CD4-positive, alpha-beta T cell (primary cell): ENCODE data around the gene GALNT2. TPM values are rescaled to one million over a fixed set of nuclear protein-coding genes. Genes with fewer than 3 reads are reported as not detected.
A peak's percentile ranks its signal among the peaks of the same experiment; 100 is the strongest.

Experiments used
- ATAC-seq: fragments of 200-7000 bp; cut with Tn5 transposase; one replicate; pipeline ENCODE4 v1.10.0; 2022; ENCODE audit warnings: mild to moderate bottlenecking; ENCODE audit not compliant: poor library complexity
- CTCF ChIA-PET: fragments of 350-600 bp; sonication (Branson Sonifier 250); formaldehyde crosslinking; loops from one replicate; lab custom pipeline; 2021; ENCODE audit warnings: antibody characterized with exemption, inconsistent platforms; lab: Charles Lee
- POLR2A ChIA-PET: fragments of 350-600 bp; sonication (Branson Sonifier 250); formaldehyde crosslinking; loops from one replicate; lab custom pipeline; 2021; ENCODE audit warnings: antibody characterized with exemption, inconsistent platforms; lab: Charles Lee
- DNase-seq, 14 experiments: peaks; one replicate each; pipeline ENCODE4 v3.0.0-alpha.2; 2013 to 2020; ENCODE audit warnings: mixed read lengths in 2 of 14
- H3K27ac ChIP-seq, 2 donors: one replicate each; pipeline versions ENCODE4 v1.5.1 to v1.7.0; 2013; ENCODE audit warnings: low read length in 2 of 2, low read depth in 1 of 2, mild to moderate bottlenecking in 1 of 2
- H3K27me3 ChIP-seq, 2 experiments: 1 replicate in 1 of 2; 2 replicates in 1 of 2; pipeline versions ENCODE4 v1.6.1 to v1.7.0; 2013; ENCODE audit warnings: low read length in 2 of 2, control low read depth in 1 of 2, mild to moderate bottlenecking in 1 of 2, moderate library complexity in 1 of 2; ENCODE audit not compliant: insufficient read depth in 2 of 2, control insufficient read depth in 1 of 2
- H3K36me3 ChIP-seq: one replicate; pipeline ENCODE4 v1.6.1; 2013; ENCODE audit warnings: low read length, control low read depth; ENCODE audit not compliant: insufficient read depth
- H3K4me1 ChIP-seq: one replicate; pipeline ENCODE4 v1.6.1; 2013; ENCODE audit warnings: low read length, control low read depth; ENCODE audit not compliant: insufficient read depth
- H3K4me3 ChIP-seq: one replicate; pipeline ENCODE4 v1.5.1; 2013; ENCODE audit warnings: mild to moderate bottlenecking, low read length, moderate library complexity
- H3K9me3 ChIP-seq, 2 experiments: 1 replicate in 1 of 2; 2 replicates in 1 of 2; pipeline versions ENCODE4 v1.6.1 to v1.7.0; 2013; ENCODE audit warnings: low read length in 2 of 2, mild to moderate bottlenecking in 2 of 2, control low read depth in 1 of 2, moderate library complexity in 1 of 2; ENCODE audit not compliant: control insufficient read depth in 1 of 2, insufficient read depth in 1 of 2
- H3K27ac Mint-ChIP-seq: one replicate; pipeline ENCODE4 v1.8.0; 2020; ENCODE audit warnings: mixed read lengths
- H3K27me3 Mint-ChIP-seq: one replicate; pipeline ENCODE4 v1.8.0; 2021; ENCODE audit warnings: mixed read lengths
- H3K36me3 Mint-ChIP-seq: one replicate; pipeline ENCODE4 v1.8.0; 2021; ENCODE audit warnings: low read depth, mixed read lengths
- H3K4me1 Mint-ChIP-seq: one replicate; pipeline ENCODE4 v1.8.0; 2021; ENCODE audit warnings: low read depth, mixed read lengths
- H3K4me3 Mint-ChIP-seq: one replicate; pipeline ENCODE4 v1.8.0; 2020; ENCODE audit warnings: mild to moderate bottlenecking, mixed read lengths
- H3K9me3 Mint-ChIP-seq: one replicate; pipeline ENCODE4 v1.8.0; 2020; ENCODE audit warnings: mixed read lengths
- intact Hi-C, 2 experiments: fragments of 100-400 bp; cut with DNase I in 1 of 2; cut with micrococcal nuclease in 1 of 2; formaldehyde crosslinking; loops; one replicate each; pipeline versions ENCODE4 v1.15.1 to v1.9.0; 2023 to 2025; cut with DNase I, micrococcal nuclease
- polyA plus RNA-seq, 2 donors: library from polyadenylated mRNA; unstranded; fragments of 120-200 nt; gene quantifications; one replicate each; pipeline ENCODE4 v1.2.1, GENCODE V29; 2013
- total RNA-seq, 174 experiments: library from RNA in 2 of 174; stranded (reverse) in 2 of 174; gene quantifications; one replicate each; pipeline ENCODE4 v1.2.3 and lab custom pipeline; 2021 to 2026
- TF ChIP-seq, protein P1 (sequence below): fragments of 200-600 bp; IDR thresholded peaks from one replicate; pipeline ENCODE4 v1.8.0; 2022; ENCODE audit warnings: antibody characterized with exemption, mild to moderate bottlenecking

GALNT2 gene
- total RNA-seq (10 to 100 TPM; 11.0 to 11.4 TPM), total RNA-seq (lab: John Stamatoyannopoulos, UW) (19.0 to 197 (median 37.5) reads per million in 172 experiments)
- polyA plus RNA-seq (2013, experiment 1 of 2), result 15.9 TPM
- polyA plus RNA-seq (2013, experiment 2 of 2), result 15.9 TPM

DNA sequence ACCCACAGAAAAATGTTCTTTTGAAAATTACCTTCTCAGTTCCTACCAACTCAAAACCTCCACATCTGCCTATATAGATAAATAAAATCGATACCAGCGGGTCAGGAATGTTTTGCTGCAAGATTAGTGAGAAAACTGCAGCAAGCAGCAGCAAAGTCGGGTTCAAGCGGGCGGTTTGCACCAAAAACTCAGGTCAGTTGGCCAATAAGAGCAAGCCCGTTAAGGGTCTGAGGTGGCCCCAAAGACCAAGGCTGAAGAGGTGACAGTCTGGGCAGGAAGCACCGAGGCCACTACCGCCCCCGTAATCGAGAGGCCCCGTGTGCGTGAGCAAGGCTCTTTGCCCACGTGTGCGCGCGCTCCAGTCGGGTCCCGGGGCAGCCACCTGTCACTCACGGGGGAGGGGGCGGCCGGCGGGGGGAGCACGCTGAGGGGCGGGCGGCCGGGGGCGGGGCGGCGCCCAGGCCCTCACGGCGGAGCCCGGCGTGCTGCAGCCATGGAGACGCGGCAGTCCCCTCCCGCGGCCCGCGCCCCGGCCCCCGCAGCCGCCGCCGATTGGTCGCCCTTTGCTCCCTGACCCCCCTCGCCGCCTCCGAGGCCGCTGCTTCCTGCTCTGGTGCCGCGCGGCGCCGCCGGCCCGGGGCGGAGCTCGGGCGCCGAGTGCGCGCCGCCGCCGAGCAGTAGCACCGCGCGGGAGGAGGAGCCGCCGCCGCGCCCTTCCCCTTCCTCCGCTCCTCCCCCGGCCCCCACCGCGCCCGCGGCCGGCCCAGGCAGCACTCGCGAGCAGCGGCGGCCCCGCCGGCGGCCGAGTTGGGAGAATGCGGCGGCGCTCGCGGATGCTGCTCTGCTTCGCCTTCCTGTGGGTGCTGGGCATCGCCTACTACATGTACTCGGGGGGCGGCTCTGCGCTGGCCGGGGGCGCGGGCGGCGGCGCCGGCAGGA lies at the start of gene GALNT2:
GALNT2 (plus strand) TSS at position 773 of the 939 bp plus-strand sequence; CDS start at position 816, 43 bp downstream.
- ATAC-seq (peak; percentile 91), DNase-seq (peak; percentile 74 to 97 (median 86))
- intact Hi-C loops, result loop anchor here (2.0 to 10.0 kb wide), 9 partner anchors 36 to 1358 kb away; partner anchors contain the start of genes TAF5L (in 2 of the 2), URB2 (in 2 of the 2), ABCB10 (in 1 of the 2) and CCSAP (in 1 of the 2)
- POLR2A ChIA-PET, result interaction anchor here (0.7 to 1.3 kb wide), 5 partner anchors 15 to 508 kb away, joined by 3 to 5 read pairs (median 3); partner anchors contain the start of genes ABCB10, TAF5L and URB2
- Mint-ChIP-seq H3K4me3 (peak within 1 kb of the TSS; percentile 97), H3K36me3 (peaks cover 5% of the 10 kb centered on the region), H3K9me3 (peaks cover 2% of the 10 kb centered on the region), H3K27ac (peak within 1 kb of the TSS; percentile 93), H3K27me3 (no peaks in the 10 kb centered on the region), H3K4me1 (peaks cover 42% of the 10 kb centered on the region)
- no peaks in the 10 kb centered on the region for H3K27me3 ChIP-seq
- TF ChIP-seq, protein P1, sequence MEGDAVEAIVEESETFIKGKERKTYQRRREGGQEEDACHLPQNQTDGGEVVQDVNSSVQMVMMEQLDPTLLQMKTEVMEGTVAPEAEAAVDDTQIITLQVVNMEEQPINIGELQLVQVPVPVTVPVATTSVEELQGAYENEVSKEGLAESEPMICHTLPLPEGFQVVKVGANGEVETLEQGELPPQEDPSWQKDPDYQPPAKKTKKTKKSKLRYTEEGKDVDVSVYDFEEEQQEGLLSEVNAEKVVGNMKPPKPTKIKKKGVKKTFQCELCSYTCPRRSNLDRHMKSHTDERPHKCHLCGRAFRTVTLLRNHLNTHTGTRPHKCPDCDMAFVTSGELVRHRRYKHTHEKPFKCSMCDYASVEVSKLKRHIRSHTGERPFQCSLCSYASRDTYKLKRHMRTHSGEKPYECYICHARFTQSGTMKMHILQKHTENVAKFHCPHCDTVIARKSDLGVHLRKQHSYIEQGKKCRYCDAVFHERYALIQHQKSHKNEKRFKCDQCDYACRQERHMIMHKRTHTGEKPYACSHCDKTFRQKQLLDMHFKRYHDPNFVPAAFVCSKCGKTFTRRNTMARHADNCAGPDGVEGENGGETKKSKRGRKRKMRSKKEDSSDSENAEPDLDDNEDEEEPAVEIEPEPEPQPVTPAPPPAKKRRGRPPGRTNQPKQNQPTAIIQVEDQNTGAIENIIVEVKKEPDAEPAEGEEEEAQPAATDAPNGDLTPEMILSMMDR, result no peak
- H3K36me3 ChIP-seq, result no peaks in the 10 kb centered on the region
- peak within 1 kb of the TSS; percentile 85 for H3K4me3 ChIP-seq
- peak within 1 kb of the TSS; percentile 46 to 73 for H3K27ac ChIP-seq
- peaks cover 15% of the 10 kb centered on the region for H3K4me1 ChIP-seq
- CTCF ChIA-PET, result interaction anchor here (1.0 kb wide), 1 partner anchor 36 kb away, joined by 3 read pairs; no protein-coding TSS in a partner anchor
- no peaks in the 10 kb centered on the region for H3K9me3 ChIP-seq

DNA sequence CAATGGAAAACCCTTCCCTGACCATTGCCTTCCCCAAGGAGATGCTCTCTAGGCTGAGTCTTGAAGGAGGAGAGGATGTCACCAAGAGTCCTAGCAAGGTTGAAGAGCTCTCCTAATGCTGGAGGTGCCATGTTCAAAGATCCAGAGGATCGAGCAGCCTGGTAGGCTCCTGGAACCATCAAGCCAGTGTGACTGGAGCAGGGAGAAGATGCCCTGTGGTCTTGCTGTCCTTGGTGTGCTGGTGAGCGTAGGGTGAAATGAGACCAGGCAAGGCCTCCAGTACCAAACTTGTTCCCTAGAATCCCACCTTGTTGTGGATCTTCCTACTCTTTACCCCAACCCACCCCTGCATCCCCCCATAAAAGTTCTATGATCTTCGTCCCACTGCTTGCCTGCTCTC lies 46.6 kb upstream of the GALNT2 start:
- ChIA-PET POLR2A (no interaction called here), CTCF (no interaction called here)
- H3K36me3 Mint-ChIP-seq, result no peaks in the 10 kb centered on the region
- TF ChIP-seq, protein P1, result no peak
- no peaks in the 10 kb centered on the region for H3K9me3 ChIP-seq
- no peak for DNase-seq
- H3K4me1 ChIP-seq, result no peaks in the 10 kb centered on the region
- ATAC-seq, result no peak
- no peaks in the 10 kb centered on the region for H3K27me3 Mint-ChIP-seq
- H3K4me3 ChIP-seq, result no peak overlapping the region
- intact Hi-C loops, result no loop called here
- H3K4me3 Mint-ChIP-seq, result no peak overlapping the region
- no peaks in the 10 kb centered on the region for H3K9me3 Mint-ChIP-seq
- H3K27ac Mint-ChIP-seq, result no peak overlapping the region
- H3K36me3 ChIP-seq, result no peaks in the 10 kb centered on the region
- H3K27ac ChIP-seq, result no peak overlapping the region
- no peaks in the 10 kb centered on the region for H3K4me1 Mint-ChIP-seq
- no peaks in the 10 kb centered on the region for H3K27me3 ChIP-seq

DNA sequence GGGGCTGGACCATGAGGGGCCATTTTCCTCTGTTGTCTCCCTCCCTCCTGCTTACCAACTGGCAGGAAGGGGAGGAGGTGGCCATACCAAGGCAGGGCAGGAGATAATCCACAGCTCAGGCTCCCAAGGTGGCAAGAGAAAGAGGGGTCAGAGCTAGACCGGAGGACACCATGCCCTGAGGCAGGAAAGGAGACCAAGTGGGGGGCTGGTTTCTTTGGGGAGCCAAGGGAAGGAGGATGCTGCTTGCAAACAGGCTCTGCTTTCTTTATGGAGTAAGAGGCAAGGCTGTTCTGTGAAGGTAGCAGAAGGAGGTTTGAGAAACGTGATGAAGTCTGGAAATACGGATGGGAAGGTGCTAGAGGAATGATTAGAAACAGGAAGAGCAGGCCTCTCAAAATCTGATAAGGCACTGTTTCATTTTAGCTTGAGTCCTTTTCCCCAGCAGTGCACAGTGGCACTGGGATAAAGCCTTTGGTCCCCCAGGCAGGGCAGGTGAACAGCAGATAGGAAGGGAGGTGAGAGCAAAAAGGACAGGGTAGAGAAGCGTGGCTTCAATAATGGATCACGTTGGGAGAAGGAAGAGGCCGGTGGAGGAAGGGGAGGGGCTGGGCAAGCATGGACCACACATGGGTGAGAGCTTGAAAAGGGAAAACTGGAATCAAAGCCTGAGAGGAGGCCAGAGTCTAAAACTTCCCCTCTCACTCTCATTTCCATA lies 44.2 kb upstream of the GALNT2 start:
- CTCF ChIA-PET, result no interaction called here
- no peaks in the 10 kb centered on the region for H3K9me3 Mint-ChIP-seq
- H3K36me3 ChIP-seq, result no peaks in the 10 kb centered on the region
- H3K27me3 ChIP-seq, result no peaks in the 10 kb centered on the region
- no peak overlapping the region for H3K27ac ChIP-seq
- intact Hi-C loops, result no loop called here
- H3K27ac Mint-ChIP-seq, result no peak overlapping the region
- TF ChIP-seq, protein P1, result no peak
- no peak for DNase-seq
- H3K9me3 ChIP-seq, result no peaks in the 10 kb centered on the region
- no peaks in the 10 kb centered on the region for H3K36me3 Mint-ChIP-seq
- H3K4me3 Mint-ChIP-seq, result no peak overlapping the region
- POLR2A ChIA-PET, result no interaction called here
- no peaks in the 10 kb centered on the region for H3K4me1 Mint-ChIP-seq
- H3K4me1 ChIP-seq, result no peaks in the 10 kb centered on the region
- no peaks in the 10 kb centered on the region for H3K27me3 Mint-ChIP-seq
- no peak overlapping the region for H3K4me3 ChIP-seq
- no peak for ATAC-seq
